ENCODE data around the gene ERCC6L2.

ERCC6L2 gene

DNA sequence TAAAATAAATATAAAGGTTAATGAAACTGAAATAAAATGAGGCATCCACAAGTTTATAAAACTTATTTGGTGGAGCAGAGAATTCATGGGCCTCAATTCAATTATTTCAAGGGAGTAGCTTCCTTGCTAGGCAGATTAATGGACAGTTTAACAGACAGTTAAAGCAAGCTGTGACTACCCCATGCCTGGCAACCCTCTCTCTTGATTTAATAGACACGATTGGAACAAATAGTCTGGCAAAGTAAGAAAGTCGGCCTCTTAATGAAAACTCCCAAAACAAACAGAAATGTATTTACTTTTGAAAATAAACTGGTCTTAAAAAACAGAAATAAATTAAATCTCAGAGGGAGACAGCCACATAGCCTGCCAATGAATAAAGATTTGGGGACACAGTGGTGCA lies 40.1 kb upstream of the ERCC6L2 start (continued):
- TF ChIP-seq SALL2 (tag by site-specific recombination; IDR thresholded peaks at IDR 0.05; ENCODE audit: borderline replicate concordance): no peak
- TF ChIP-seq ZNF626 (tag by site-specific recombination; IDR thresholded peaks at IDR 0.05): no peak
- TF ChIP-seq ZNF184 (tag by site-specific recombination; IDR thresholded peaks at IDR 0.05): no peak
- TF ChIP-seq, protein P1, sequence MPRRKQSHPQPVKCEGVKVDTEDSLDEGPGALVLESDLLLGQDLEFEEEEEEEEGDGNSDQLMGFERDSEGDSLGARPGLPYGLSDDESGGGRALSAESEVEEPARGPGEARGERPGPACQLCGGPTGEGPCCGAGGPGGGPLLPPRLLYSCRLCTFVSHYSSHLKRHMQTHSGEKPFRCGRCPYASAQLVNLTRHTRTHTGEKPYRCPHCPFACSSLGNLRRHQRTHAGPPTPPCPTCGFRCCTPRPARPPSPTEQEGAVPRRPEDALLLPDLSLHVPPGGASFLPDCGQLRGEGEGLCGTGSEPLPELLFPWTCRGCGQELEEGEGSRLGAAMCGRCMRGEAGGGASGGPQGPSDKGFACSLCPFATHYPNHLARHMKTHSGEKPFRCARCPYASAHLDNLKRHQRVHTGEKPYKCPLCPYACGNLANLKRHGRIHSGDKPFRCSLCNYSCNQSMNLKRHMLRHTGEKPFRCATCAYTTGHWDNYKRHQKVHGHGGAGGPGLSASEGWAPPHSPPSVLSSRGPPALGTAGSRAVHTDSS (tag by site-specific recombination; IDR thresholded peaks at IDR 0.05): no peak

DNA sequence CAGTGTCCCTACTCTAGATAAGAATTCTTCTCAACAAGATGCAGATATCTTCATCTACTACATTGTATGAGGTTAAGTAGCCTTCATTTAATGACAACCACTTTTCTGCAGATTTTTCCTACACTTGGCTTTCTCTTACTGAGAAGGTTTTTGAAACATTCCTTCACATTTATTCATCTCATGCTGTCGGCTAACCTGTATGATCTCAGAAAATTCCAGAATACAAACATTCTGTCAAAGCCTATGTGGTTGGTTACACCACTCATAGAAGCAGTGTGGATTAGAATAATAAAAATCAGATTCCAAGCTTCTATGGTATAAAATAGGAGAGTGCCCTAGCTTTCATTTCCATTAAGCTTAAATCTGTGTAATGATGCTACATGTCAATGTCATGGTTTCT lies 39.4 kb upstream of the ERCC6L2 start:
- POLR2A ChIA-PET: no interaction called here
- Histone ChIP-seq H3K4me1 (ENCODE audit: control insufficient read depth, insufficient read depth, low read length) (peaks cover 4% of the 10 kb centered on the region; the same call in 1 of the 2 replicates), H3K27ac (ENCODE audit: extremely low read depth, low read depth, low read length) (no peak overlapping the region), H3K36me3 (ENCODE audit: control insufficient read depth in 2 of 2, insufficient read depth in 1 of 2, low read length in 2 of 2) (no peaks in the 10 kb centered on the region), H3K4me3 (ENCODE audit: low read depth, low read length) (no peak overlapping the region), H3K9me3 (ENCODE audit: control insufficient read depth, insufficient read depth, low read depth, low read length) (no peaks in the 10 kb centered on the region)
- CTCF ChIA-PET: interaction anchor here (0.6 to 1.0 kb wide), 3 partner anchors 99 to 194 kb away, joined by 3 to 5 read pairs (median 4); no protein-coding TSS in a partner anchor
- no peak for TF ChIP-seq ZNF157 (tag by site-specific recombination; IDR thresholded peaks at IDR 0.05)
- TF ChIP-seq, protein P2, sequence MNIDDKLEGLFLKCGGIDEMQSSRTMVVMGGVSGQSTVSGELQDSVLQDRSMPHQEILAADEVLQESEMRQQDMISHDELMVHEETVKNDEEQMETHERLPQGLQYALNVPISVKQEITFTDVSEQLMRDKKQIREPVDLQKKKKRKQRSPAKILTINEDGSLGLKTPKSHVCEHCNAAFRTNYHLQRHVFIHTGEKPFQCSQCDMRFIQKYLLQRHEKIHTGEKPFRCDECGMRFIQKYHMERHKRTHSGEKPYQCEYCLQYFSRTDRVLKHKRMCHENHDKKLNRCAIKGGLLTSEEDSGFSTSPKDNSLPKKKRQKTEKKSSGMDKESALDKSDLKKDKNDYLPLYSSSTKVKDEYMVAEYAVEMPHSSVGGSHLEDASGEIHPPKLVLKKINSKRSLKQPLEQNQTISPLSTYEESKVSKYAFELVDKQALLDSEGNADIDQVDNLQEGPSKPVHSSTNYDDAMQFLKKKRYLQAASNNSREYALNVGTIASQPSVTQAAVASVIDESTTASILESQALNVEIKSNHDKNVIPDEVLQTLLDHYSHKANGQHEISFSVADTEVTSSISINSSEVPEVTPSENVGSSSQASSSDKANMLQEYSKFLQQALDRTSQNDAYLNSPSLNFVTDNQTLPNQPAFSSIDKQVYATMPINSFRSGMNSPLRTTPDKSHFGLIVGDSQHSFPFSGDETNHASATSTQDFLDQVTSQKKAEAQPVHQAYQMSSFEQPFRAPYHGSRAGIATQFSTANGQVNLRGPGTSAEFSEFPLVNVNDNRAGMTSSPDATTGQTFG (tag by site-specific recombination; IDR thresholded peaks at IDR 0.05; ENCODE audit: borderline replicate concordance): no peak
- TF ChIP-seq, protein P3, sequence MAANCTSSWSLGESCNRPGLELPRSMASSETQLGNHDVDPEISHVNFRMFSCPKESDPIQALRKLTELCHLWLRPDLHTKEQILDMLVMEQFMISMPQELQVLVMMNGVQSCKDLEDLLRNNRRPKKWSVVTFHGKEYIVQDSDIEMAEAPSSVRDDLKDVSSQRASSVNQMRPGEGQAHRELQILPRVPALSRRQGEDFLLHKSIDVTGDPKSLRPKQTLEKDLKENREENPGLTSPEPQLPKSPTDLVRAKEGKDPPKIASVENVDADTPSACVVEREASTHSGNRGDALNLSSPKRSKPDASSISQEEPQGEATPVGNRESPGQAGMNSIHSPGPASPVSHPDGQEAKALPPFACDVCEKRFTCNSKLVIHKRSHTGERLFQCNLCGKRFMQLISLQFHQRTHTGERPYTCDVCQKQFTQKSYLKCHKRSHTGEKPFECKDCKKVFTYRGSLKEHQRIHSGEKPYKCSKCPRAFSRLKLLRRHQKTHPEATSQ (tag by site-specific recombination; IDR thresholded peaks at IDR 0.05): no peak
- no peak for TF ChIP-seq SP2 (tag by site-specific recombination; IDR thresholded peaks at IDR 0.05)
- TF ChIP-seq ZNF610 (tag by site-specific recombination; IDR thresholded peaks at IDR 0.05; ENCODE audit: borderline replicate concordance): no peak
- TF ChIP-seq ZNF16 (tag by site-specific recombination; IDR thresholded peaks at IDR 0.05; ENCODE audit: low read depth): no peak
- TF ChIP-seq, protein P4, sequence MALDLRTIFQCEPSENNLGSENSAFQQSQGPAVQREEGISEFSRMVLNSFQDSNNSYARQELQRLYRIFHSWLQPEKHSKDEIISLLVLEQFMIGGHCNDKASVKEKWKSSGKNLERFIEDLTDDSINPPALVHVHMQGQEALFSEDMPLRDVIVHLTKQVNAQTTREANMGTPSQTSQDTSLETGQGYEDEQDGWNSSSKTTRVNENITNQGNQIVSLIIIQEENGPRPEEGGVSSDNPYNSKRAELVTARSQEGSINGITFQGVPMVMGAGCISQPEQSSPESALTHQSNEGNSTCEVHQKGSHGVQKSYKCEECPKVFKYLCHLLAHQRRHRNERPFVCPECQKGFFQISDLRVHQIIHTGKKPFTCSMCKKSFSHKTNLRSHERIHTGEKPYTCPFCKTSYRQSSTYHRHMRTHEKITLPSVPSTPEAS (tag by site-specific recombination; IDR thresholded peaks at IDR 0.05): no peak
- TF ChIP-seq ZNF510 (tag by site-specific recombination; IDR thresholded peaks at IDR 0.05; ENCODE audit: insufficient replicate concordance): no peak

DNA sequence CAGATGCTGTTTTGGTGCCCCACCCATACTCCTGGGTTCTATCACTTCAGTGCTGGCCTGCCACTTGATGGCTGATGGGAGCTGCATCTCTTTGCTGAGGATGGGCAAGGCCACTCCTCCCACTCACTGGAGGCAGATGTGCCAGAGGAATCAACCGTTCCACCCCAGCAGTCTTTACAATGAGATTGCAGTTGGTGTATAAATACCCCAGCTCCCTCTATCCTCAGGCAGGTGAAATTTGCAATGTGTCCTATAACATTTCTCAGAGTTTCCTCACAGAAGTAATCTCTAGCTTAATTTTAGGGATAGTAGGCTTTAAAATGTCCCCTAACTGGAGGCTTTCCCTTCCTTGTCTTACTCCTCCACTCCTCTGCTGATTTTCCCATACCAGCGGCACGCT lies 36.5 kb upstream of the ERCC6L2 start:
- no peaks in the 10 kb centered on the region for H3K36me3 ChIP-seq (ENCODE audit: control insufficient read depth in 2 of 2, insufficient read depth in 1 of 2, low read length in 2 of 2)
- TF ChIP-seq ZNF37A (tag by site-specific recombination; IDR thresholded peaks at IDR 0.05) (peak; percentile 91), KLF16 (tag by site-specific recombination; IDR thresholded peaks at IDR 0.05) (no peak), ZNF239 (tag by site-specific recombination; IDR thresholded peaks at IDR 0.05) (no peak)
- no peak overlapping the region for H3K27ac ChIP-seq (ENCODE audit: extremely low read depth, low read depth, low read length)
- CTCF ChIA-PET: no interaction called here
- H3K4me1 ChIP-seq (ENCODE audit: control insufficient read depth, insufficient read depth, low read length): peaks cover 4% of the 10 kb centered on the region; the same call in 1 of the 2 replicates
- H3K9me3 ChIP-seq (ENCODE audit: control insufficient read depth, insufficient read depth, low read depth, low read length): no peaks in the 10 kb centered on the region
- no peak overlapping the region for H3K4me3 ChIP-seq (ENCODE audit: low read depth, low read length)
- POLR2A ChIA-PET: no interaction called here

Data from HEK293 (cell line).